ENCODE measurements around the gene GALNS.

GALNS gene

GRCh38 chr16:88857728-88858339, 1.1 kb upstream of the GALNS start:
- DNase-seq (ENCODE audit: low spot score), result peak; percentile 78

- DNase-seq (ENCODE audit: low spot score), result no peak
Measured at GRCh38 chr16:88856122-88856827, 472 bp downstream of the GALNS start.

GRCh38 chr16:88855736-88856121, 1.0 kb downstream of the GALNS start:
- DNase-seq (ENCODE audit: low spot score), result no peak

GRCh38 chr16:88855176-88855575, 1.6 kb downstream of the GALNS start:
- no peak for DNase-seq (ENCODE audit: low spot score)

- DNase-seq (ENCODE audit: low spot score), result peak; percentile 7
Measured at GRCh38 chr16:88854306-88855111, 2.2 kb downstream of the GALNS start.

GRCh38 chr16:88853325-88853941, 3.3 kb downstream of the GALNS start:
- DNase-seq (ENCODE audit: low spot score), result no peak

- no peak for DNase-seq (ENCODE audit: low spot score)
Measured at GRCh38 chr16:88851616-88852015, 5.1 kb downstream of the GALNS start.

GRCh38 chr16:88850531-88851199, 6.1 kb downstream of the GALNS start:
- no peak for DNase-seq (ENCODE audit: low spot score)

GRCh38 chr16:88848557-88848956, 8.2 kb downstream of the GALNS start:
- no peak for DNase-seq (ENCODE audit: low spot score)

GRCh38 chr16:88847654-88848053, 9.1 kb downstream of the GALNS start:
- no peak for DNase-seq (ENCODE audit: low spot score)

- DNase-seq (ENCODE audit: low spot score), result no peak
Measured at GRCh38 chr16:88846088-88846487, 10.7 kb downstream of the GALNS start.

GRCh38 chr16:88844419-88845036, 12.2 kb downstream of the GALNS start:
- DNase-seq (ENCODE audit: low spot score), result no peak

- no peak for DNase-seq (ENCODE audit: low spot score)
Measured at GRCh38 chr16:88843256-88843655, 13.5 kb downstream of the GALNS start.

GRCh38 chr16:88842806-88843205, 13.9 kb downstream of the GALNS start:
- no peak for DNase-seq (ENCODE audit: low spot score)

GRCh38 chr16:88842308-88842756, 14.4 kb downstream of the GALNS start:
- DNase-seq (ENCODE audit: low spot score), result no peak

- no peak for DNase-seq (ENCODE audit: low spot score)
Measured at GRCh38 chr16:88841521-88842307, 15.0 kb downstream of the GALNS start.

- no peak for DNase-seq (ENCODE audit: low spot score)
Measured at GRCh38 chr16:88840600-88841215, 16.0 kb downstream of the GALNS start.

GRCh38 chr16:88839745-88840599, 16.8 kb downstream of the GALNS start:
- no peak for DNase-seq (ENCODE audit: low spot score)

GRCh38 chr16:88839026-88839529, 17.7 kb downstream of the GALNS start:
- no peak for DNase-seq (ENCODE audit: low spot score)

Data from CD4-positive, alpha-beta T cell treated with Interleukin-2 at 100 ng/mL for 4 hours (primary cell).